Type B pancreatic cell (in vitro differentiated cells): ENCODE data around the gene XDH. TPM values are rescaled to one million over a fixed set of nuclear protein-coding genes. Genes with fewer than 3 reads are reported as not detected.

Experiments used
- DNase-seq: peaks from one replicate; pipeline ENCODE4 v3.0.0; 2021; ENCODE audit warnings: mixed read lengths; ENCODE audit not compliant: unreplicated experiment; ENCODE audit errors: extremely low spot score
- H3K27ac Mint-ChIP-seq: 2 replicates; pipeline ENCODE4 v1.8.0; 2021; ENCODE audit warnings: mild to moderate bottlenecking, mixed read lengths
- H3K27me3 Mint-ChIP-seq: 2 replicates; pipeline ENCODE4 v1.8.0; 2021; ENCODE audit warnings: mixed read lengths
- H3K36me3 Mint-ChIP-seq: 2 replicates; pipeline ENCODE4 v1.8.0; 2021; ENCODE audit warnings: mixed read lengths
- H3K4me1 Mint-ChIP-seq: one replicate; pipeline ENCODE4 v1.8.0; 2021; ENCODE audit warnings: mixed read lengths; ENCODE audit not compliant: unreplicated experiment
- H3K4me3 Mint-ChIP-seq: 2 replicates; pipeline ENCODE4 v1.8.0; 2021; ENCODE audit warnings: mild to moderate bottlenecking, mixed read lengths
- H3K9me3 Mint-ChIP-seq: 2 replicates; pipeline ENCODE4 v1.8.0; 2021; ENCODE audit warnings: mixed read lengths
- total RNA-seq: library from RNA; stranded (reverse); gene quantifications from 2 replicates; pipeline ENCODE4 v1.2.1, GENCODE V29; 2021; ENCODE audit warnings: low replicate concordance
- TF ChIP-seq, protein P1 (sequence below): fragments of 200-600 bp; sonication (generic); conservative IDR thresholded peaks from 2 replicates; pipeline ENCODE4 v1.5.0; 2021; ENCODE audit warnings: antibody characterized with exemption, mild to moderate bottlenecking

XDH gene
- total RNA-seq, 1 donor from 2014 or later = 2.5 TPM

DNA sequence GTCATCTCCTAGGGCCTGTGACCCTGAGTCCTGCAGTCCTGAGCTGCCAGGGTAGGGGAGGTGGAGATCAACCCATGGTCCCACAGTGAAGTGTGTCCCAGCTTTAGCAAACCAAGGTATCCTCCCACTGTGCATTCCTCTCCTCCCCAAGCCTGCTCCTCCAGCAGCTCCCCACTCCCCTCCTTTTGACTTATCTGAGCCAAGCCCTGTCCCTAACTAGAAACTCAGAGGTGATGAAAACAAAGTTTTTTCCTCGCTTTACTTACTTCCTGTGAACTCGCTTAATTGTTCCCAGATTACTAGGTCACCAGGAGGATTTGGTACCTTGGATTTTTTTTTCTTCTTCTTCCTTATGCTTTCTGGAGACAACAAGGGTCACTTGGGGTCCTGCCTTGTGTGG, 99.8 kb downstream of the XDH start:
- no peak overlapping the region for H3K4me3 Mint-ChIP-seq
- H3K27me3 Mint-ChIP-seq = no peaks in the 10 kb centered on the region
- no peaks in the 10 kb centered on the region for H3K9me3 Mint-ChIP-seq
- no peaks in the 10 kb centered on the region for H3K4me1 Mint-ChIP-seq
- TF ChIP-seq, protein P1, sequence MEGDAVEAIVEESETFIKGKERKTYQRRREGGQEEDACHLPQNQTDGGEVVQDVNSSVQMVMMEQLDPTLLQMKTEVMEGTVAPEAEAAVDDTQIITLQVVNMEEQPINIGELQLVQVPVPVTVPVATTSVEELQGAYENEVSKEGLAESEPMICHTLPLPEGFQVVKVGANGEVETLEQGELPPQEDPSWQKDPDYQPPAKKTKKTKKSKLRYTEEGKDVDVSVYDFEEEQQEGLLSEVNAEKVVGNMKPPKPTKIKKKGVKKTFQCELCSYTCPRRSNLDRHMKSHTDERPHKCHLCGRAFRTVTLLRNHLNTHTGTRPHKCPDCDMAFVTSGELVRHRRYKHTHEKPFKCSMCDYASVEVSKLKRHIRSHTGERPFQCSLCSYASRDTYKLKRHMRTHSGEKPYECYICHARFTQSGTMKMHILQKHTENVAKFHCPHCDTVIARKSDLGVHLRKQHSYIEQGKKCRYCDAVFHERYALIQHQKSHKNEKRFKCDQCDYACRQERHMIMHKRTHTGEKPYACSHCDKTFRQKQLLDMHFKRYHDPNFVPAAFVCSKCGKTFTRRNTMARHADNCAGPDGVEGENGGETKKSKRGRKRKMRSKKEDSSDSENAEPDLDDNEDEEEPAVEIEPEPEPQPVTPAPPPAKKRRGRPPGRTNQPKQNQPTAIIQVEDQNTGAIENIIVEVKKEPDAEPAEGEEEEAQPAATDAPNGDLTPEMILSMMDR = no peak
- no peaks in the 10 kb centered on the region for H3K36me3 Mint-ChIP-seq
- DNase-seq = no peak
- H3K27ac Mint-ChIP-seq = no peak overlapping the region

DNA sequence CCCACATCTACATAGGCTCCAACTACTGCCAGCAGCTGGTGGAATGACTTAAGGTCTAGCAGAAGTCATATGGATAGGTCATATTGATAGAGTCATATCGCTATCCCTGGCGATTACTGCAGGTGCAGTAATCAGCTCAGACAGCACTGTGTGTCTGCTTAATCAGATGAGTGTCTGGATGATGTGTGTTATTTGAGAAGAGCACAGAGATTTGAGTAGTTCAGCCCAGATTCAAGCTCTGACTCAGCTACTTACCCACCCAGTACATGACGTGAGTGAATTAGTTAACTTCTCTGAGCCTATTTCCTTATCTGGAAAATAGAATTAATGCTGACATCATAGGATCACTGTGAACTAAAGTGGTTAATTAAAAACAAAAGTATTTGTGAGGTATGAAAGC, 101.6 kb downstream of the XDH start:
- Mint-ChIP-seq H3K27ac (no peak overlapping the region), H3K9me3 (peaks cover 6% of the 10 kb centered on the region), H3K4me1 (no peaks in the 10 kb centered on the region), H3K27me3 (peaks cover 4% of the 10 kb centered on the region), H3K4me3 (no peak overlapping the region), H3K36me3 (no peaks in the 10 kb centered on the region)
- DNase-seq = no peak
- TF ChIP-seq, protein P1 = no peak

DNA sequence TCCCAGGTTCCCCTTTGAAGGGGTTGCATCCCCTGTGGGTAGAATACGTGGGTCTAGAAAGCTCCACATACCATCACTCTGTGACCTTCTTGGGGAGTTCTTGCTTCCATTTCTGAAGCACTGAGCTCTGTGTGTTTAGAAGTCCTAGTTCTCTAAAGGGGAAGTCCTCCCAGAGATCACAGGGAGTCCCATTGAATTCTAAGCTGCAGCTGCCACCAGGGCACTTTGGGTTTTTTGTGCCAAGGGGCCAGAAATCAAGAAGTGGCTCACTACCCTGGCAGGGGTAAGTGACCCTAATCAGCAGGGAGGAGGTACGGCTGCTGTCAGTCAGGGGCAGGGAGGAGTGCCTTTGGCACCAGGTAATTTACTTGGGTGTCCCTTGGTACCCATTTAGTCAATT, 109.7 kb downstream of the XDH start:
- no peak for DNase-seq
- TF ChIP-seq, protein P1 = no peak
- Mint-ChIP-seq H3K9me3 (peaks cover 14% of the 10 kb centered on the region), H3K27me3 (peaks cover 18% of the 10 kb centered on the region), H3K4me3 (no peak overlapping the region), H3K4me1 (no peaks in the 10 kb centered on the region), H3K27ac (no peak overlapping the region), H3K36me3 (no peaks in the 10 kb centered on the region)

DNA sequence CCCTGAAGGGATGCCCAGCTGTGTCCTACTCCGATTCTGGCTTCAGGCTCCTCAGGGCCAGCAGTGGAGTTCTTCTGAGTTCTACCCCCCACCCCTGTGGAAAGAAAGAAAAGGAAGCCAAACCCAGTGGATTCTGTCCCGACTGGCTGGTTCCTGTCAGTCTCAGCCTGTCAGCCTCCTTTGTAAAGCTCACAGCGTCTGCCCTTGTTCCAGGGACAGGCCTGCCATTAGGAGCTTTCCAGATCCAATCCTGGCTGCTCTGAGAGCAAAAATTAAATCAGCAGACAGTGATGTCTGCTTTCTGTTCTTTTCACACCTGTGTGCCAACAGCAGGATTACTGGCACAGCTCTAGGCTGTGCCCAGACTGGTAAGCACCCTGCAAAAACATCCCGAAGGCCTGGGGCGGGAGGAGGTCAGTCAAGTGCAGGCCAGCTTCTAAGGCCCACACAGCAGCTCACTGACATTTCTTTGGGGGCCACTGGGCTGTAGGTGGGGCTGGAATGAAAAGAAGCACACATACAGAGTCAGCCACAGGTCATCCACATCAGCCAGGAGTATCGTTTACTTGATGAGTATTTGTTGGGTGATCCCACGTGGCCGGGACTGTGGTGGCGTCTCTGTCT, 111.5 kb downstream of the XDH start:
- Mint-ChIP-seq H3K9me3 (peaks cover 8% of the 10 kb centered on the region), H3K4me1 (no peaks in the 10 kb centered on the region), H3K27me3 (peaks cover 17% of the 10 kb centered on the region), H3K36me3 (no peaks in the 10 kb centered on the region), H3K27ac (no peak overlapping the region), H3K4me3 (no peak overlapping the region)
- TF ChIP-seq, protein P1 = no peak
- no peak for DNase-seq

DNA sequence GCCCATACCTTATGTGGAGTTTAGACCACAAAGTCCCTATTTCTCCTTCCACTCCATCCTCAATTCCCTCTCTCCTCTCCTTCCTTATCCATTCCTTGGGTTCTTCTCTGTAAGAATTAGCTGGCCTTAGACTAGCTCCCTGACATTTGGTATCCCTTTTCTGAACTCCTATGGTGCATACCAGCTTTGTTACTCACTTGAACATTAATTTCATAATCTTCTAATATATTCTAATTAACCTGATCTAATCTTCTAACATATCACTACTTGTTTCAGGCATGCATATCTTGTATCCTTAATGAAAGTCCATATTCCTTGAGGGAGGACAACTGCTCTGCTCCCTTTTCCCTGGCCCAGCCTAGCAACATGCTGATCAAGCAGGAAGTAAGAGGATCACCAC, 114.2 kb downstream of the XDH start:
- TF ChIP-seq, protein P1 = no peak
- H3K9me3 Mint-ChIP-seq = no peaks in the 10 kb centered on the region
- H3K27ac Mint-ChIP-seq = no peak overlapping the region
- peaks cover 11% of the 10 kb centered on the region for H3K27me3 Mint-ChIP-seq
- peaks cover 6% of the 10 kb centered on the region for H3K4me1 Mint-ChIP-seq
- DNase-seq = no peak
- H3K4me3 Mint-ChIP-seq = no peak overlapping the region
- H3K36me3 Mint-ChIP-seq = no peaks in the 10 kb centered on the region

DNA sequence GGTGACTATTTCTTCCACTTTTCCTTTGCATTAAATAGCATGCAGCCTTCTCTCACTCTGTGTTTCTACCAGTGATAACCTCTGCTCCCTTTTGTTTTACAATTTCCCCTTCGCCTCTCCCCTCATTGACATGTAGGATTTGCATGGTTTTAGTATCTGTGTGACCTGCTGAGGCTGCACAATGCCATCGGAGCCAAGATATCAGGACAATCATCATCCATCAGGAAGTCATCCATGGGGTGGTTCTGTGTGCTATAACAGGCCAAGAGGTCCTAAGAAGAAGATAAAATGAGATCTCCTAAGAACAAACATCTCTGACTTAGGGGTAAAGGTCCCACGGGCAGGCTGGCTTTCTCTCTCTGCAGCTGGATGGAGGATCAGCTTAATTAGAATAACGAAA, 115.0 kb downstream of the XDH start:
- TF ChIP-seq, protein P1 = no peak
- H3K9me3 Mint-ChIP-seq = no peaks in the 10 kb centered on the region
- H3K27me3 Mint-ChIP-seq = peaks cover 11% of the 10 kb centered on the region
- no peaks in the 10 kb centered on the region for H3K36me3 Mint-ChIP-seq
- peaks cover 6% of the 10 kb centered on the region for H3K4me1 Mint-ChIP-seq
- no peak overlapping the region for H3K27ac Mint-ChIP-seq
- H3K4me3 Mint-ChIP-seq = no peak overlapping the region
- no peak for DNase-seq
